Endothelial cell of umbilical vein (primary cell): ENCODE data around the gene FEZF1. TPM values are rescaled to one million over a fixed set of nuclear protein-coding genes. Genes with fewer than 3 reads are reported as not detected.

Experiments used
- BruUV-seq: library from RNA; stranded (reverse); fragments of 400-500 nt; replicated peaks from 2 replicates; lab custom pipeline; 2021; lab: Mats Ljungman, UMichigan
- CTCF ChIA-PET: fragments of 300-600, 350-600 bp; sonication (Branson Sonifier 250); formaldehyde crosslinking; loops from one replicate; lab custom pipeline; 2021; ENCODE audit warnings: antibody characterized with exemption, inconsistent platforms; lab: Charles Lee
- POLR2A ChIA-PET: fragments of 300-600, 350-600 bp; sonication (Branson Sonifier 250); formaldehyde crosslinking; loops from one replicate; lab custom pipeline; 2021; ENCODE audit warnings: antibody characterized with exemption, inconsistent platforms; lab: Charles Lee
- DNase-seq: peaks from one replicate; pipeline ENCODE4 v3.0.0-alpha.2; 2011; ENCODE audit warnings: low read depth, low spot score
- FAIRE-seq: peaks from 2 replicates; lab custom pipeline; 2011; peaks lifted over from hg19 to GRCh38; lab: Jason Lieb, UNC
- H2AFZ ChIP-seq: 2 replicates; pipeline ENCODE4 v1.6.0; 2012; ENCODE audit warnings: low read depth, low read length, control low read depth, inconsistent platforms
- H3K27ac ChIP-seq: 2 replicates; pipeline ENCODE4 v1.5.1; 2011; ENCODE audit warnings: low read depth, mild to moderate bottlenecking, control low read depth, low read length, moderate library complexity; ENCODE audit not compliant: insufficient read depth
- H3K27me3 ChIP-seq, 2 experiments: 2 replicates each; pipeline versions ENCODE4 v1.6.0 to v1.6.1; 2011; ENCODE audit warnings: low read length in 2 of 2, mixed read lengths in 1 of 2; ENCODE audit not compliant: control insufficient read depth in 2 of 2, insufficient read depth in 2 of 2
- H3K36me3 ChIP-seq, 2 experiments: 2 replicates in 1 of 2; 3 replicates in 1 of 2; pipeline ENCODE4 v1.5.1; 2011; ENCODE audit warnings: low read length in 2 of 2, mild to moderate bottlenecking in 1 of 2, moderate library complexity in 1 of 2; ENCODE audit not compliant: control insufficient read depth in 2 of 2, insufficient read depth in 2 of 2; ENCODE audit errors: extremely low read depth in 1 of 2
- H3K4me1 ChIP-seq: 3 replicates; pipeline ENCODE4 v1.5.1; 2011; ENCODE audit warnings: mild to moderate bottlenecking, low read length; ENCODE audit not compliant: control insufficient read depth, insufficient read depth; ENCODE audit errors: extremely low read depth
- H3K4me2 ChIP-seq: 2 replicates; pipeline ENCODE4 v1.6.1; 2011; ENCODE audit warnings: low read length, control low read depth, mixed read lengths; ENCODE audit not compliant: insufficient read depth
- H3K4me3 ChIP-seq, 3 experiments: fragments of 200-600 bp in 1 of 3; sonication (generic), shearing (Covaris generic) in 1 of 3; replicated peaks in 1 of 3; 2 replicates each; pipeline ENCODE4 v1.5.1; 2011 to 2016; ENCODE audit warnings: control low read depth in 3 of 3, low read length in 3 of 3, mild to moderate bottlenecking in 2 of 3, inconsistent platforms in 1 of 3, low read depth in 1 of 3, moderate library complexity in 1 of 3; ENCODE audit not compliant: insufficient read depth in 1 of 3
- H3K79me2 ChIP-seq: 2 replicates; pipeline ENCODE4 v1.6.0; 2012; ENCODE audit warnings: low read length, inconsistent platforms; ENCODE audit not compliant: control insufficient read depth, insufficient read depth
- H3K9ac ChIP-seq: replicated peaks from 2 replicates; pipeline ENCODE3; 2011; ENCODE audit warnings: low read length, control low read depth; ENCODE audit not compliant: insufficient read depth; ENCODE audit errors: extremely low read depth
- H3K9me1 ChIP-seq: replicated peaks from 3 replicates; pipeline ENCODE4 v1.6.0; 2011; ENCODE audit warnings: mild to moderate bottlenecking, low read length; ENCODE audit not compliant: control insufficient read depth, insufficient read depth; ENCODE audit errors: extremely low read depth
- H3K9me3 ChIP-seq: replicated peaks from 2 replicates; pipeline ENCODE4 v1.5.1; 2012; ENCODE audit warnings: low read length, inconsistent platforms; ENCODE audit not compliant: control insufficient read depth, insufficient read depth
- H4K20me1 ChIP-seq: replicated peaks from 2 replicates; pipeline ENCODE3; 2011; ENCODE audit warnings: mild to moderate bottlenecking, low read length; ENCODE audit not compliant: control insufficient read depth, insufficient read depth; ENCODE audit errors: extremely low read depth
- EZH2 ChIP-seq: IDR thresholded peaks from 2 replicates; pipeline ENCODE4 v1.6.1; 2012; ENCODE audit warnings: borderline replicate concordance, low read depth, mild to moderate bottlenecking, moderate library complexity, low read length, inconsistent platforms; ENCODE audit not compliant: severe bottlenecking
- FOS ChIP-seq: IDR thresholded peaks from 2 replicates; pipeline ENCODE4 v1.6.1; 2011; ENCODE audit warnings: mild to moderate bottlenecking, low read length, moderate library complexity, borderline replicate concordance; ENCODE audit not compliant: insufficient read depth
- GATA2 ChIP-seq: IDR thresholded peaks from 2 replicates; pipeline ENCODE4 v1.7.0; 2011; ENCODE audit warnings: low read depth, mild to moderate bottlenecking, moderate library complexity, mixed read lengths, low read length; ENCODE audit not compliant: insufficient read length, insufficient read depth
- JUN ChIP-seq: IDR thresholded peaks from 2 replicates; pipeline ENCODE4 v1.6.1; 2011; ENCODE audit warnings: borderline replicate concordance, low read depth; ENCODE audit not compliant: insufficient read length, insufficient read depth
- MYC ChIP-seq: IDR thresholded peaks from one replicate; pipeline ENCODE4 v1.6.1; 2011; ENCODE audit warnings: mild to moderate bottlenecking, low read depth, low read length
- POLR2A ChIP-seq: IDR thresholded peaks from 2 replicates; pipeline ENCODE4 v1.6.1; 2012; ENCODE audit warnings: low read depth, mild to moderate bottlenecking, control low read depth, low read length
- POLR2AphosphoS5 ChIP-seq: IDR thresholded peaks from 2 replicates; pipeline ENCODE4 v1.6.1; 2012; ENCODE audit warnings: low read depth, mild to moderate bottlenecking, control low read depth, low read length, moderate library complexity; ENCODE audit not compliant: insufficient read depth
- dilution Hi-C: fragments of 300-500 bp; cut with MboI; formaldehyde crosslinking; loops from one replicate; pipeline ENCODE4 v1.15.0; 2019; ENCODE audit warnings: low sequenced_read_pairs; ENCODE audit not compliant: extremely low pct_ligation_motif_present
- intact Hi-C: fragments of 100-400 bp; cut with micrococcal nuclease; formaldehyde crosslinking; loops from one replicate; pipeline ENCODE4 v1.10.0; 2022
- polyA plus RNA-seq, 4 experiments: library from polyadenylated mRNA; depleted of rRNA in 3 of 4; stranded (reverse) in 3 of 4; unstranded in 1 of 4; fragments of >200 nt; gene quantifications; 2 replicates each; pipeline versions ENCODE4 v1.2.1 to v1.2.3, GENCODE V29; 2011 to 2012; ENCODE audit warnings: missing spikeins in 1 of 4
- total RNA-seq: library from RNA; stranded (reverse); gene quantifications from 2 replicates; pipeline ENCODE4 v1.2.3, GENCODE V29; 2021
- TF ChIP-seq, protein P1 (sequence below): IDR thresholded peaks from 2 replicates; pipeline ENCODE4 v1.6.1; 2011; ENCODE audit not compliant: insufficient read depth, insufficient read length
- TF ChIP-seq, protein P2 (sequence below), 2 donors: IDR thresholded peaks; 1 replicate in 1 of 2; 2 replicates in 1 of 2; pipeline ENCODE4 v1.5.1; 2011; ENCODE audit warnings: low read length in 2 of 2, mild to moderate bottlenecking in 2 of 2, moderate library complexity in 2 of 2, control low read depth in 1 of 2, inconsistent platforms in 1 of 2, low read depth in 1 of 2; ENCODE audit not compliant: insufficient read depth in 1 of 2; ENCODE audit errors: extremely low read depth in 1 of 2

FEZF1 gene
- total and polyA plus RNA-seq, 2 donors (not counting 3 experiments of a cell fraction or from before 2014, with no cell fraction given) = not detected

DNA sequence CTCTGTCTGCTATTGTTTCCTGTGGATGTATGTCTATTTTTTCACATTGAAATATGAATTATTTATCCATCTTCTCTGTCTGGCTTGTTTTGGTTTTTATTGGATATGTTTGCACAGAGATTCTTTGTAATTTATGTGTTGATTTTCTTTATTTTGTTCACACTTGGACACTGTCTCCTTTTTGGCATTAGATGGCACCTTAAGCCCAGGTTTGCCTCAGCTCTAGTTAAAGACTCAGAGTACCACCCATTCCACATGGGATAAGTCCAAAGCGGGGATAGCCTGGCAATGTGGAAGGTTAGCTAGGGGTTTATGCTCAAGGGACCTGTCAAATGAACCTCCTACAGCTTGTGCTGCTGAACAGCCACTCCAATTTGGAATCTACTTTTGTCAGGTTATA lies 14.1 kb downstream of the FEZF1 start:
- CTCF ChIA-PET = interaction anchor here (0.8 to 1.3 kb wide), 3 partner anchors 238 to 243 kb away, joined by 3 to 6 read pairs (median 3); no protein-coding TSS in a partner anchor
- Histone ChIP-seq H3K9me3 (no peaks in the 10 kb centered on the region), H4K20me1 (no peaks in the 10 kb centered on the region), H3K4me3 (no peak overlapping the region), H3K4me2 (no peak overlapping the region), H3K36me3 (no peaks in the 10 kb centered on the region), H3K27me3 (peaks cover 11 to 42% of the 10 kb centered on the region in 2 experiments), H3K9me1 (no peaks in the 10 kb centered on the region), H3K4me1 (no peaks in the 10 kb centered on the region), H3K9ac (no peak overlapping the region), H3K27ac (no peak overlapping the region), H2AFZ (no peak overlapping the region), H3K79me2 (no peaks in the 10 kb centered on the region)
- POLR2A ChIA-PET = no interaction called here
- TF ChIP-seq JUN (no peak), POLR2A (no peak), EZH2 (no peak), POLR2AphosphoS5 (no peak), MYC (no peak), GATA2 (no peak), FOS (no peak)
- TF ChIP-seq, protein P1, sequence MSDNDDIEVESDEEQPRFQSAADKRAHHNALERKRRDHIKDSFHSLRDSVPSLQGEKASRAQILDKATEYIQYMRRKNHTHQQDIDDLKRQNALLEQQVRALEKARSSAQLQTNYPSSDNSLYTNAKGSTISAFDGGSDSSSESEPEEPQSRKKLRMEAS = no peak
- TF ChIP-seq, protein P2, sequence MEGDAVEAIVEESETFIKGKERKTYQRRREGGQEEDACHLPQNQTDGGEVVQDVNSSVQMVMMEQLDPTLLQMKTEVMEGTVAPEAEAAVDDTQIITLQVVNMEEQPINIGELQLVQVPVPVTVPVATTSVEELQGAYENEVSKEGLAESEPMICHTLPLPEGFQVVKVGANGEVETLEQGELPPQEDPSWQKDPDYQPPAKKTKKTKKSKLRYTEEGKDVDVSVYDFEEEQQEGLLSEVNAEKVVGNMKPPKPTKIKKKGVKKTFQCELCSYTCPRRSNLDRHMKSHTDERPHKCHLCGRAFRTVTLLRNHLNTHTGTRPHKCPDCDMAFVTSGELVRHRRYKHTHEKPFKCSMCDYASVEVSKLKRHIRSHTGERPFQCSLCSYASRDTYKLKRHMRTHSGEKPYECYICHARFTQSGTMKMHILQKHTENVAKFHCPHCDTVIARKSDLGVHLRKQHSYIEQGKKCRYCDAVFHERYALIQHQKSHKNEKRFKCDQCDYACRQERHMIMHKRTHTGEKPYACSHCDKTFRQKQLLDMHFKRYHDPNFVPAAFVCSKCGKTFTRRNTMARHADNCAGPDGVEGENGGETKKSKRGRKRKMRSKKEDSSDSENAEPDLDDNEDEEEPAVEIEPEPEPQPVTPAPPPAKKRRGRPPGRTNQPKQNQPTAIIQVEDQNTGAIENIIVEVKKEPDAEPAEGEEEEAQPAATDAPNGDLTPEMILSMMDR (IDR thresholded peaks at IDR 0.05; ENCODE audit: extremely low read depth in 1 of 2, insufficient read depth in 1 of 2, low read depth in 1 of 2, low read length in 2 of 2) = no peak
- intact Hi-C loops (loop anchor here (5.0 kb wide), 1 partner anchor 237 kb away; no protein-coding TSS in a partner anchor), dilution Hi-C loops (no loop called here)
- no TSS peak for BruUV-seq
- no peak for FAIRE-seq
- DNase-seq = no peak
